NCI-H524 treated with DMSO at 0.1 percent for 48 hours (cell line): ENCODE results near the gene TMPRSS15.

ENCODE experiments used
- DNase-seq: peaks from one replicate; lab custom pipeline; 2025; lab: John Stamatoyannopoulos, UW

TMPRSS15 gene

GRCh38 chr21:18349468-18349867, 54.1 kb downstream of the TMPRSS15 start:
- DNase-seq = no peak

GRCh38 chr21:18340387-18340942, 63.1 kb downstream of the TMPRSS15 start:
- no peak for DNase-seq

GRCh38 chr21:18335651-18336236, 67.8 kb downstream of the TMPRSS15 start:
- no peak for DNase-seq

GRCh38 chr21:18334066-18334465, 69.5 kb downstream of the TMPRSS15 start:
- DNase-seq = no peak

DNA sequence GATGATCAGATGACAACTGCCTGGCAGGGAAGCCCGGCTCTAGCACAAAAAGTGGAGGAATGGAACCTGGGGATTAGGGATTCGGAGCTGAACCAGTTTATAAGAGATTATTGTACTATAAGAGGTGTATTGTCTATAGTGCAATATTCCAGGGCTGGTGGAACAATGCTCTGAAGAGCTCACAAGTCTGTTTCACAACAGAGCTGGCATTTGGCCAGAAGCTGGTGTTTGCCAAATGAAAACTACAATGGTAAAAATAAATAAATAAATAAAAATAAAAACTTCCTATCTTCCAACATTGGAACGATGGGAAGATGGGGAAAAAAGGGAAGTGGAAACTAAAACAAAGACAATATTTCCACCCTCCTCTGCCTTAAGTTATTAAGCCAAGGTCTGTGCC, 85.4 kb downstream of the TMPRSS15 start:
- DNase-seq = no peak

DNA sequence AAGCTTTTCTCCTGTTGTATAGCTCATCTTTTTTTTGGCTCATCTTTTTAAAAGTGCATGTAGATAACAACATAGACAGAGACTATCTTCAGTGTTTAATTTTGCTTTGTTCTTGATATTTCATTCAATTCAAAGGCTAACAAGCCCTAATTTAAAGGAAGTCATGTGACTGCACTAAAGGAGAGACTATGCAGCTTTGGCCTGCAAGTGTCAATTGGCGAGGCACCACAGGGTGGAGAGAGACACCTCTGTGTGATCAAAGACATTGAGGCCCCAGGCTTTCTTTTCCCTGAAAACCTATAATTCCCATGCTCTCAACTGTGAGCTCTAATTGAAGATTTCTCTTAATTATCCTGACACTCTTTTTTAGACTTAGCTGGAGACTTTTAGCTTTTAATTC, 105.4 kb downstream of the TMPRSS15 start:
- no peak for DNase-seq

DNA sequence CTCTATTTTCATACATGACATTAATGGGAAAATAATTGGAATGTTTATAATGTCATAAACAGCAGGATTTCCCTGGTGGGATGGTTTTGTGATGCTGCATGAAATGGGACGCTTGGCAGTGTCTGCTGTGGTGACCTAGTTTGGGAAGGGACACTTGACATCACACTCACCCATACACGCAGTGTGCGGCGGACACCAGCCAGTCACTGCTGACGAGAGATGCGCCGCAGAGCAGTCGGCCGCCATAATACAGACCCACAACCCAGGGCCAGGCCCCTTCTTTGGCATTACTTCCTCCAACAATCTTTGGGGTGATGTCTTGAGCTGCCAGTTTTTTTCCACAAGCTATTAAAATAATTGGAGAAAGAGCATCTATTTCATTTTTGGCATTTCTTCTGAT, 109.5 kb downstream of the TMPRSS15 start:
- DNase-seq = no peak

GRCh38 chr21:18289876-18290275, 113.7 kb downstream of the TMPRSS15 start:
- no peak for DNase-seq

GRCh38 chr21:18285379-18285778, 118.2 kb downstream of the TMPRSS15 start:
- no peak for DNase-seq

GRCh38 chr21:18275781-18276180, 127.8 kb downstream of the TMPRSS15 start:
- DNase-seq = no peak

DNA sequence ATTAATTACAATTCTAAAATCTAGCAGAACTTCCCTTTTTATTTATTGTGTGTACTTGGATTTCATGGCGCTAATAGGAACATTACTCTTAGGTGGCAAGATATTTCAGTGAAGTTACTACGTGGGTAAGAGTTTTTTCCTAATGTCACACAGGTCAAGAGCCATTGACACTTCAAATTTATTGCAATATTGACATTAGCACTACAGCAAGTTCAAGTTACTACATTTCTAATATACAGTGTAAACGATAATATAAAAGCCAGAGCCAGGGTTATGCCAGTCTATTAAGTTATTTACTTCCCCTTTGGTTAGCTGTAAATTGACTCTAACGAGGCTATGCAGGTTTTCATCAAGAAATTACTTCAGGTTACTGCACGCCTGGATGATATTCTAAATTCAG, 129.2 kb downstream of the TMPRSS15 start:
- DNase-seq = no peak

- no peak for DNase-seq
Observed at GRCh38 chr21:18273400-18273799, 130.2 kb downstream of the TMPRSS15 start.

GRCh38 chr21:18269856-18270255, 133.7 kb downstream of the TMPRSS15 start:
- DNase-seq = no peak

- DNase-seq = no peak
Observed at GRCh38 chr21:18268906-18269305, 134.7 kb downstream of the TMPRSS15 start.

DNA sequence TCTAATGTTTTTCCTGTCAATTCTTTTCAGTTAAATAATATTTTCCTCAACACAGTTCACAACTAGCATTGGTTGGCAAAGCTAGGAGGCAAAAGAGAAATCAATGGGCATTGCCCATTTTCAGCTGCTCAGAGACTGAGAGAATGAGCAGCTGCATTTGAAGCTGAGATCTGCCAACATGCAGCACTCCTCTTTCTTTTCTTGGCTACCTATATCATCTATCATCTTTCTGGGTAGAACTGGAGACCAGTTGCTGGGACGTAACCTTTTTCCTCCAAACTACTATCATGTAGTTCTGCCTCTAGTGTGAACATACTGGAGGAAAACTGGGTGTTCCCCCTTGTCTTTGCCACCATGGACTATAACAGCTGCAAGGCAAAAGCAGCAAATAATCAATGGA, 136.1 kb downstream of the TMPRSS15 start:
- no peak for DNase-seq

DNA sequence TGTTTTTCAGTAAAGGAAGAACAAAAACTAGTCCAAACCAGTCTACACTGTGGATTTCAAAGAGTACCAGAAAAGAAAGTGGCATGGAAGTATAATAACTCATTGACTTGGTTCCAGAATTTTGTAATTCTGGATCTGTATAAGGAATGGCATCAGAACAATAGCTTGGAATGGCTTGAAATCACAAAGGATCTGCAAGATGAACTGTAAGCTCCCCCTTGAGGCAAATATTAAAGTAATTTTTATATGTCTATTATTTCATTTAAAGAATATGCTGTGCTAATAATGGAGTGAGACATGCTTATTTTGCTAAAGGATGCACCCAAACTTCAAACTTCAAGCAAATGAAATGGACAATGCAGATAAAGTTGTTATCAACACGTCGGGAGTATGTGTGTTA, 137.6 kb downstream of the TMPRSS15 start:
- no peak for DNase-seq

- DNase-seq = no peak
Observed at GRCh38 chr21:18253799-18254198, 149.8 kb downstream of the TMPRSS15 start.

- no peak for DNase-seq
Observed at GRCh38 chr21:18253221-18253620, 150.4 kb downstream of the TMPRSS15 start.

DNA sequence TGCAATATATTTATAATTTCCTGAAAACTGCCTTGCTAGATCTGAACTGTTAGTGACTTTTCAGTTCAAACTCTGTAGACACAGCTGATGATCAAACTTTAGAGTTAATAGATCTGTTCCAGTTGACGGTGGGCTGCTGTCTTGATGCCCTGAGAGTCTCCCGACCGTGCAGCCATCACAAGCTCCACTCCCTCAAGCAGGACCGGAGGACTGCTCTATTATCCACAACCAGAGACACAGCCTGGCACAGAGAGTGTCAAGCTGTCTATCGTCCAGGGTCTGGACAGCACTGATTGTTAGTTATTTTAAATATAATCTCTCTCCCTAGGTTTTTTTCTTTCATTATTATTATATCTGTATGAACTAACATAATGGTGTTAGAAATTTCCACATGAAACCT, 150.9 kb downstream of the TMPRSS15 start:
- no peak for DNase-seq

DNA sequence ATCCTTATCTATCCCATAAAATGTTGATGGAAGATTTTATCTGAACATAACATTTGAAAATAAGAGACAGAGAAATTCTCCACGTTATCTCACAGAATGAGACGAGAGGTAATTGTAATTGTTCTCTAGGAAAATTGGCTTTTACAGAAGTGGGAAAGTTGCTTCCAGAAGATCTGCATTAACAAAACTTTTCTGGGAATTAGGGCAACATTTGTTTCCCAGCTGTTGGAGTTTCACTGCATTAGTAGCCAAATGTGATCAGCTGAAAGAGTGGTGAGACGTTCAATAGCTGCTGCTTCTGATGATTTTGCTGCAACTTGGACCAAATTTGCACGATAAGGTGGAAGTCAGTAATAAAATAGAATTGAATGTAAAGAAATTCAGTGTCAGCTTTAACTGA, 151.3 kb downstream of the TMPRSS15 start:
- DNase-seq = no peak

- DNase-seq = no peak
Observed at GRCh38 chr21:18251065-18251464, 152.5 kb downstream of the TMPRSS15 start.

- DNase-seq = peak; percentile 76
Observed at GRCh38 chr21:18249672-18250071, 153.9 kb downstream of the TMPRSS15 start.

DNA sequence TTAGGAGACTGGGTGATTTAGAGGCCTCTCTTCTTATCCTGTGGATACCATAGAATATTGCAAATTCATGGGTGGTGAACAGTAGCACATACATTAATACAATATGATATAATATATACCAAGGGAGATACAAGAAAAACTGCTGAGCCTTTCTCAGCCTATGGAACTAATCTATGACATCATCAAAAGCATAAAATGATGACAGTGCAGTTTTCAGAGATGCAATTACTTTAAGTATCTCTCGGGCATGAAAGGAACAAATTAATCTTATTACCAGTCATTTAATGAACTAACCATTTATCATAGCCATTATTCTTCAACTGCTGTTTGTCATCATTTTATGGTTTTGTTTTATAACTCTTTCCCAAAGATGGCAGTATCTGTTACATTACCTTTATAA, 155.4 kb downstream of the TMPRSS15 start:
- no peak for DNase-seq

GRCh38 chr21:18245464-18245967, 158.1 kb downstream of the TMPRSS15 start:
- DNase-seq = no peak
